ENCODE data around the gene CHL1.

CHL1 gene

DNA sequence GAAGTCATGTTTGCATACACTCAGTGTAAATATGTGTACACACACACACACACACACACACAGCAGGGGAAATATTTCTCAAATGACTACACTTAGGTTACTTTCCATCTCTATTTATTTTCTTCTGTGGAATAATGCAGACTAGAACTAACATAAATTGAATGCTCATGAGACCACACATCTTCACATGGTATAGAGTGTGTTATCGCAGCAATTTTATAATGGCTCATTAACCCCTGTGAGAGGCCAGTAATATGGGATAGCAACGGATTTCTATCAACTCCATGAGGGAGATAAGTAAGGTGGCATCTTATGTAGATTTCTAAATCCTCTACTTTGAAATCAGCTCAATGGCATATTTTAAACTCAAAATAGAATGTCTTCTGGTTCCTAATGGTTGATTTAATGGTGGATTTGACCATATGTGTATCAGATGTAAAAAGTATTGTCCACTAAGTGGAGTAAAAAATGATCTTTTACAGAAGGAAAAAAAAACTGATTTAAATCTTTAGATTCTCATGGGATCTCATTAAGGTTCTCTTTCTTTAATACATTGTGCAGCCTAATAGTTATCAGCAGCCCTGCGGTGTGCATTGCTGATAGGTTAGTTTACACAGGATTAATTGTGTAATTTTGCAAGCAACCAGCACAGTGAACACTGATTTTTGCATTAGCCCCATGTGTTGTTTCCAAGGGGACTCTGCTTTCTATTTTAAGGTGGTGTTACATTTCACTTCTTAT lies 32.0 kb downstream of the CHL1 start:
- DNase-seq (ENCODE audit: low read depth), result no peak

DNA sequence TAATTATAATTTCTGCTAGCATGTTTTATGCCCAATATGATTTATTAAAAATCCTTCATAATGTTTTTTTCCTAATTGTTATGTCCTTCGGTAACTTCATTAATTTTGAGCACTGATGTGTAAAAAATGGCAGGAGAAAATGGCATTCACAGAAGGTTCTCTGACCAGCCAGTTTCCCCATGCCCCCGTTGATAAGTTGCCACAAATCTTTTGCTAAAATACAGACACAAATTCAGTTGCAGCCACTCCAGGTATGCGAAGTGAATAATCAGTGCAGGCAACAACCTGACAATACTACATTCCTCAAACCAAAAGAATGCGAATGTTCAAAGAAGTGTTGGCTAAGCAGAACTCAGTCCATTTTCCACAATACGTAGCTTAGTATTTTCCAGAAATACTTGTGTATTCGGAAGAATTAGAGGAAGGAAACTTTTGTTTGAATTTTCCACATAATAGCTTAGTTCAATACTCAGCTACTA lies 32.7 kb downstream of the CHL1 start:
- no peak for DNase-seq (ENCODE audit: low read depth)

DNA sequence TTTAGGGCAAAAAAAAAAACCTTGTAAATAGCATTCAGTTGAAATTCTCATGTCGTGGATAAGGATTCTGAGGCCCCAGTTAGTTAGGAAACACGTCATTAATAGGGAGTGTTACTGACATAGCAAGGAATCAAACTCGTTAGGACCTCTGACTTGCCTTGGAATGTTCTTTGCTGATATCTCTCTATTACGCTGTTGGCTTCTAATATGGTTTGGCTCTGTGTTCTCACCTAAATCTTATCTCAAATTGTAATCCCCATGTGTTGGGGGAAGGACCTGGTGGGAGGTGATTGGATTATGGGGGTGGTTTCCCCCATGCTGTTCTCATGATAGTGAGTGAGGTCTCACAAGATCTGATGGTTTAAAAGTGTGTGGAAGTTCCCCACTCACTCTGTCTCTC lies 40.3 kb downstream of the CHL1 start:
- no peak for DNase-seq (ENCODE audit: low read depth)

DNA sequence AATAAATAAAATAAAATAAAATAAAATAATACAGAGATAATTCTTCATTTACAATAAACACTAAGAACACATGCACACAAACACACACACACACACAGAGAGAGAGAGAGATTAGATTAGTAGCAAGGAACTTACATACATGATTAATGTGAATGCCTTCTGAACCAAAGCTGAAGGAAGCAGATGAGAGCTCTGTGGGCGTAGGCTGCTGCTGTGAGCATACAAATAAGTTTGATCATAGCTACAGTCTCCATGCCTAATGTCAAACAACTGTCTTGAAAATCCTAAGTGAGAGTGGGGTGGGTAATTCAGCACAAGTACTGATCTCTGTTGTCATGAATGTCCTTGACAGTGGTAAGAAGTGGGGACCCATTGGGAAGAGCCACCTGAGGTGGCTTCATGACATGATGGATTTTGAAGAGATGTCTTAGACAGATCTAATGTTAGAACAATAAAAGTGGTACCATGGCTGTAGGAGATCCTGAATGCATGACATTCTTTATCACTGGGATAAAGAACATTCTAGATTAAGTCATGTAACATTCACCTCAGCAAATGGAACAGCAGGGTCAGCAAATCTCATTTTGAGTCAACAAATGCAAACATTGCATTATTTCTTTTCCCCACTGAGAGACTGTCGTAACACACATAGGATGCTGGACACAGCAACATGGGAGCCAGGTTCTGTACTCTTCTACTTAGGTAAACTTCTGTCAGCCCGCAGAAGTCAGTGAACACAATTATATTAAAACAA lies 46.2 kb downstream of the CHL1 start:
- no peak for DNase-seq (ENCODE audit: low read depth)

DNA sequence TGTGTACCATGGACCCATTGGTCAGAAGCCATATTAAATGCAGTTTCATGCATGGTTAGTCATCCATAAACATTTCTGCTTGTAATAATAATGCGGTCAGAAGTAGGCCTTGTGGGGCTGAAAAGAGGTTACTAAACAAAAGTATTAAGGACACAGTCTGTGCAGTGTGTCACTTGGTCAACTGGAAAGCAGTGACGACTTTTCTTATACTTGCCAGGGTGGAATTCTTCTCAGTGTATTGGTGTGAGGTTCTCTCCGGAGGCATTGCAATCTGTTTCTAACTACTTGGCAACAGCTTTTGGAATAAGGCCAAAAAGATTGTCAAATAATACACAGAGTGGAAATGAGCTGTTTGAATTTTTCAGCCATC lies 46.8 kb downstream of the CHL1 start:
- no peak for DNase-seq (ENCODE audit: low read depth)

DNA sequence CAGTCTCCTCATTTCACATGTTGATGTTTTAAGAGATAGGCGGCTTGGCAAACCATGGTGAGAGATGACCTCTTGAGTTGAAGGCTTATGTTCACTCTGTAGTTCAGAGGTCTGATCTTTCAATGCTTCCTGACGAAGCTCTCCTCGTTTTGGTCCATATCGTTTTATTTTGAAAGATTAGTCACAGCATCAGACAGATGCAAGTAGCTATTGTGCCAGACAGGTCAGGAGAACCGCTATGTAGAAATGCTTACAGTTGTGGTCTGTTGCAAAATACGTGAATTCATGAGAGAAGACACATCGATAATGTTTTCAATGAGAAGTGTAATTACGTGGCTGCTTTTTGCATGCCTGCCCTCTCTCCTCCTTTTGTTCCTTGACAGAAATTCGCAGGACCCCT lies 47.5 kb downstream of the CHL1 start:
- no peak for DNase-seq (ENCODE audit: low read depth)

DNA sequence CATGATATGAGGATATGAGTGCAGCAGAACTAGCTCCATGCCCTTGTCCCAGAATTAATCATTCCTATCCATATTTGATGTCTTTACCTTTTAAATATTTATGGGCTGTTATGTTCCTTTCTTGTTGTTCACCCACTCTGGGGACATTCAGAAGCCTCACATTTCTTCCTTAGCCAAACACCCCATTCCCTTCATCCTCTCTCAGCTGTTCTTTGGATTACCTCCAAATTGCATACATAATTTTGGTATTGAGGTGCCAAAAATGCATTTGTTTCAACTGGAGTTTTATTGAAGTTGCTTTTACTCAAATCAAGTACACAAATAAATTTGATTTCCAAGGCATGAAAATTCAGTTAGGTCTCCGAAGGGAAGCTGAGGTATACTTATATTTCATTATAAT lies 51.4 kb downstream of the CHL1 start:
- no peak for DNase-seq (ENCODE audit: low read depth)

DNA sequence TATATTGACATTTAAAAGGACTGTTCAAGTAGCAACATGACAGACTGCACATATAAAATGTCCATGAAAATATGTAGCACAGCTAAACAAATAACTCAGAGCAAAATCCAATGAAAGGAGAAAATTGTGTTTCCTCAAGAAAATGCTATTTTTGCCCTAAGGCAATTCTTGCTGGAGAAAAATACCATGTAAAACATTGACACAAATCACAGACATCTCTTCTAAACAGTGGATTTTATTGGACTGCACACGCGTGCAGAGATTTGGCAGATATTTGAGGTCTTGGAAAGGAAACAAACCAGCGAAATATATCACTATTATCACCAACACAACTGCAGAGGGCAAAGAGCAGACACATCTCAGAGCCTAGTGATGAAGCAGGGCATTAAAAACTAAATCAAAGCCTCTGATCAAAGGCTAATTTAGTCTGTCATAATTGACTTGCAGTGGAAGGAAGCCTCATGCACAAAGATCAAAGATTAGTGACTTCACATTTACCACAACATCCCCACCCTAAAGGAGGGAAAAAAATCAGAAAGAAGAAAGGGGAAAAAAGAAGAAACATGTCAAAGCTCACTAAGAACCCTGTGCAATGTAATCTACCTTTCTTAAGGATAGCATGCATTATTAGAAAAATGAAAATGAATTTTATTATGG lies 52.4 kb downstream of the CHL1 start:
- DNase-seq (ENCODE audit: low read depth), result no peak

DNA sequence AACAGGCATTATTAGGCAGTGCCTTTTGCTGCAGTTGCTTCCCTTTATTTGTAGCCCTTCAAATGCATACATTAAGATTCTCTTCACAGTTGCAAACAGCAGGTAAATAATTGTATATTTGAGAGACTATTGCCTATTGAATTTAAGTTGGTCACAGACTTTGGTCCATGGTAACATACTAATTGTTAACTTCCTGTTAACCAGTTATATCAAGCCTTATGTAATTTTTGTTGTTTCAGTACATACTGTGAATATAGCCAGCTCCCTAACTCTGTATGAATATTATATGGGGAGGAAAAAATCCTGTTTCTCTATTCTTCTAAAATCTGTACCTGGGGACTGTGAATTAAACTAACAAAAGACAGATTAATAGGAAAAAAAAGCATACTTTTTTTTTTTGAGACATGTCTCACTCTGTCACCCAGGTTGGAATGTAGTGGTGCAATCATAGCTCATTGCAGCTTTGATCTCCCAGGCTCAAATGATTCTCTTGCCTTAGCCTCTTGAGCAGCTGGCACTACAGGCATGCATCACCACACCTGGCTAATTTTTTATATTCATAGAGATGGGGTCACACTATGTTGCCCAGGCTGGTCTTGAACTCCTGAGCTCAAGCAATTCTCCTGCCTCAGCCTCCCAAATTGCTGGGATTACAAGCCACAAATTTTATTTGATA lies 53.2 kb downstream of the CHL1 start:
- DNase-seq (ENCODE audit: low read depth), result no peak

DNA sequence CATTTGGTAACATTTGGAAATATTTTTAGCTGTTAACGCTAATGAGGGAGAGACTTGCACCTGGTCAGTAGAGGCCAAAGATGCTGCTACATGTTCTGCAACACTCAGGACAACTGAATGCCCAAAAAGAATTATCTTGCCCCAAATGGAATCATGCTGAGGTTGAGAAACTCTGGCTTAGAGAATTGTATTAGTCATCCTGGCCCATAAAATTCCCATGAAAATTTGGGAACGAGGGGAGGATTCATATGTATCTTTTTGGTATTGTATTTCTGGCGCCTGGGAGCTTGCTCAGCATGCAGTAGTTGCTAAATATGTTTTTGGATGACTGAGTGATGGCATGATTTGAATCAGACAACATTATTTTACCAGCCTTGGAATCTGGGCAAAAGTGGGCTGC lies 59.9 kb downstream of the CHL1 start:
- no peak for DNase-seq (ENCODE audit: low read depth)

DNA sequence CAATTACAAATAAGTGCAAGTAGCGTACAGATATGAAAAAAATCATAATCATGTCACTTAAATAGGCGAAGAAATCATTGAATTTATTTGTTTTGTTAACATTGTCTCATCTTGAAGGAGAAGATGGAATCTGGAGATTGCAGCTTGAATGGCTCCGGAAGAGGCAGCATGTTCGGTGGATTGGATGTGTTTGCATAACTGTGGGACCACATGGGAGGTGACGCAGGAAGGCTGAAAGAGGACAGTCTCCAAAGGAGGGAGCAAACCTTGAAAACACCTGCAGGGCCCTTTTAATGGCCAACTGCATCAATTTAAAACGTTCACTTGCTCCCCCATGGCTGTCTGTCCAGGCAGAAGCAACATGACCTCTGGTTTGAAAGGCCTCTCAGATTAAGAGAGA lies 61.3 kb downstream of the CHL1 start:
- no peak for DNase-seq (ENCODE audit: low read depth)

DNA sequence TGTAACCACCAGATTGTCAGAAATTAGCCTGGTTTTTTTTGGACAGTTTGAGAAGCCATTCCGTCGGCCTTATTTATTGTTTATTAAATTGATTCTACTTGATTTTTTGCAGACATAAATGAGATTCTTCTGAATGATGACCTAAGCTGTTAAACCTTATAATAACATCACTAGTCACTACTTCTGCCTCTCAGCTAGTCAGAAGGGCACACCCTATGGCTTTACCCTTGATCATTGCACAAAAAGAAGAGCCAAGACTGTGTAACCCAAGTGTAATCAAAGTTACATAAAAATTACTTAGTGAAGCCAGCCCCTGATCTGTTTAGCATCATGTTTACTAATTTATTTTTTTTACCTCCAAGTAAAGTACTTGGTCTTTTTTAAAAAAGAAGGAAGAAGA lies 64.3 kb downstream of the CHL1 start:
- no peak for DNase-seq (ENCODE audit: low read depth)

DNA sequence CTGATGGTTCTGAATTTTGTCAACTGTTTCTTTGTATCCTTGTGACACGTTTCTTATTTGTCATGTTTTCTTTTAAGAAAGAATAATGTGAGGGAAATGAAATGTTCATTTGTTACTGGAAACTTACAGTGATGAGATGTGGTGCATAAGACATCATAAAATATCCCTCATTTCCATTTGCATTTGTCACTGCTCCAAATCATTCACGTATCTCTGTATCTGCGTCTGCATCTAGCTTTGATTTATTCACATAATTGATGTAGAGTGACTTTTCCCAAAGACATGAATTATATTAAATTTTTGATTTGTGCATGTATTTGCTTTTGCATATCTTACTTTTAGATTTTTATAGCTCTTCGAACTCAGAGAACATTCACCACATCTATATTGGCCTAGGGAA lies 66.8 kb downstream of the CHL1 start:
- DNase-seq (ENCODE audit: low read depth), result no peak

DNA sequence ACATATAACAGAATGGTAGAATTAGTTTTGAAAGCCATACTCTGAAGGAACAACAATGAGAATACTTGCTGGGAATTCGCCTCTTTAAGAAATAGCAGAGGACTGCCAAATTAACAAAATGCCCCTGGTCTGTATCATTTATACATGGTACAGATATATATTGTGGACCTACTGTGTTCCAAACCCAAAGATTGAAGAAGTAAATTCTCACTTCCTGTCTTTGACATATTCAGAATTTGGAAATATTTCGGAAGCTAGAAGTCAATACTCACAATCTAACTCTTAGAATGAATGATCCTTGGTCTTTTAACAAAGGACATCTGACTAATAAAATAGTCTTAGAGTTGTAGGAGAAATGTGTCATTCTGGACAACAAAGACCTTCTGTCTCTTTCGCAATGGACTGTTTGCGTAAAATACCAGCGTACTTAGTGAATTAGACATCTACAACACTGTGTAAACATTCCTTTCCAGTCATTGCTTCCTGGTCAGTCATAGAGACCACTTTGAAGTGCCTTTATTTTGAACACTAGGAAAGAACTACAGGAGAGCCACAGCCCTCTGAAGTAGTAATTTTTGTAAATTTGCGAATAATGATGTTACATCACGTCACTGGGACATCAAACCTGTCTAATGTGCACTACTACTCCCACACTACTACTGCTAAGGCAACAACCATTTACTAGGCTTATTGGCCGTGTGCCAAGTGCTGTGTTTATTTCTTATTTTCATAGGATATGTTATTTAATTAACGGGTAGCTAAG lies 68.0 kb downstream of the CHL1 start:
- no peak for DNase-seq (ENCODE audit: low read depth)

DNA sequence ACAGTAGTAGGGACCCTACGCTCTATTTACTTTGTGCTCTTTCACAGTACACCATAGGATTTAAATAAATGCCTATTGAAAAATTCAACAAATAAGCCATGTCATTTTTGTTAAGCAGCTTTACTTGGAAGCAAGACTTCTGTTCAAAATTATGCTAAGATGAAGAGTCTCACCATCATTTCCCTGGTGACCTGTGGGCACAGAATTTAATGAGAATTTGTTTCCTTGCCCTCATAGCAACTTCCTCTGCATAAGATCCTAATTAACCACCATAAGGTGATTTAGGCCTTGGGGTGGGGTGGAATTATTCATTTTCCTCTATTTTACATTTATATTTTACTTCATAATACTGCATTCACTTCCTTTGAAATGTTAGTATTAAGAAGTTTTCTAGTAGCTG lies 70.5 kb downstream of the CHL1 start:
- DNase-seq (ENCODE audit: low read depth), result no peak

DNA sequence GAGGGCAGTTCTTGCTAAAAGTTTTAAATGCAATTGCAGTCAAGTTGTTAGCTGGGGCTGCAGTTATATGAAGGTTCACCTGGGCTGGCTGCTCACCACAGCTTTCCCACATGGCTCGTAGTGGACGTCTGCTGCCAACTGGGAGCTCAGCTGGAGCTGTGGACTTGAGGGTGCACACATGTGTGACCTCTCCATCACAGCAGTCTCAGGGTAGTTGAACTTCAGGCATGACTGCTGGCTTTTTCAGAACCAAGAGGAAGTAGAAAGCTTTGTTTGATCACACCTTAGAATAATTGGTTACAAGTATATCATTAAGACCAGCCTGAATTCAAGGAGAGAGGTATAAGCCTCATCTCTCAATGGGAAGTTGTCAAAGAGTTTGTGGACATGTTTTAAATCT lies 74.1 kb downstream of the CHL1 start:
- no peak for DNase-seq (ENCODE audit: low read depth)

DNA sequence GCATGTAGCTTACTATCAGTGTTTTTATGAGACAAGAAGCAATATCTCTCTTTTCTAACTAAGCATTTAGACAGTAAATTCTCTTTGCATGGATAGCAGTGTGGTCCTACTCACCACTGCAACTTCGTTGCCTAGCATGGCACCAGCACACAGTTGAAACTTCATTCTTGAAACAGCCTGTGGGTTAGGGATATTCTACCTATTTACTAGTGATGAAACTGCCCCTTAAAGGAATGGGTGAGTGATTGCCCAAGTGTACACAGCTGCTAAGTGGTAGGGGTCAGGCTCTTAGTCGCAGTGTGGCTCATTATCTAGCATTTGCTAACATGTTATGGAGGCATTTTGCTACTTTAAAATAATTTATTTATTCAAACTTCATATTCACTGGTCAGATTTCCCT lies 78.4 kb downstream of the CHL1 start:
- DNase-seq (ENCODE audit: low read depth), result no peak

DNA sequence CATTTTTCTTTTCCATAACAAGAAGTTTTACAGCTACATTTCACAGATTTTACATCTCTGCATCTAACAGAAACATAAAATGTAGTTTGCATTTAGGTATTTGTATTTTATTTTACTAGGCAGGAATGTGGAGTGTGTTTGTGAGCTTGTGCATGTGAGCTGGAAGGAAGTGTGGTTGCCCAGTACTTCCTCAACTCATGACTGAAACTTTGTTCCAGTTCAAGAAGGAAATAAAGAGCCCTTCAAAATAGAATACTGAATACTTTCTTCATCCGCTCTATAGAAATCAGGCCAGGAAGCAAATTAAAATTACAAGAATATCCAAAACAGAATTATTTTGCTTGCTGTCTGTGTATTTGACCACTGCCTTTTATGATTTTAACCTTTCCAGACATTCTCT lies 81.3 kb downstream of the CHL1 start:
- DNase-seq (ENCODE audit: low read depth), result no peak

DNA sequence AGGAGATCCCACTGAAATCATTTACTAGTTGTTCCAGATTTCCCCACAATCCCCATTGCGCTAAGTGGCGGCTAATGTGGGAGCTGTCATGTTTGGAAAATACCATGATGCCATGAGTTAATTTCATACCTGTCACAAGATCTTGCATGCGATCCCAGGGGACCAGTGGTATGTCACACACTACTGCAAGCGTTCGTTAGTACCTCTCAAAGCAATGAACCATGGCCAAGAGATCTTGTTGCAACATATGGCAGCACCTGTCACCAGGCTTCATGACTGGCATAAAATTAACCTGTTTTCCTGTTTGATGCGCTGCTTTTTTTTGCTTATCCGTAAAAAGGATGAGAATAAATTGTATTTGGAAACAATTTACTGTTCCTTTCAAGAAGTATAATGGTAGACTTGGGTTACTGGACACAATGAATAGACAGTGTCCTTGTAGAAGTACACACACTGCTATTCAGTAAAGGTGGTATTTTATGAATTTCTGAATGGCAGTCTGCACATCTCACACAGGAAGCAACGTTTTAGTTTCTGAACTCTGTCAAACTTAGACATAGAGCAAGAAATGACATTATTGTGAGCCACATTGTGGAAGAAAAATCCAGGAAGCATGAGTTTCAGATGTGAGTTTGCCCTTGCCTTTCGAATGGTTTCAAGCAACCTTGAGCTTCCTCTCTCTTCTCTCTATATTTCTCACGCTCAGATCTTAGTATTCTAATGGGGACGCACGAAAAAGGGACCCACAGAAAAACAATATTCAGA lies 81.9 kb downstream of the CHL1 start:
- DNase-seq (ENCODE audit: low read depth), result no peak

DNA sequence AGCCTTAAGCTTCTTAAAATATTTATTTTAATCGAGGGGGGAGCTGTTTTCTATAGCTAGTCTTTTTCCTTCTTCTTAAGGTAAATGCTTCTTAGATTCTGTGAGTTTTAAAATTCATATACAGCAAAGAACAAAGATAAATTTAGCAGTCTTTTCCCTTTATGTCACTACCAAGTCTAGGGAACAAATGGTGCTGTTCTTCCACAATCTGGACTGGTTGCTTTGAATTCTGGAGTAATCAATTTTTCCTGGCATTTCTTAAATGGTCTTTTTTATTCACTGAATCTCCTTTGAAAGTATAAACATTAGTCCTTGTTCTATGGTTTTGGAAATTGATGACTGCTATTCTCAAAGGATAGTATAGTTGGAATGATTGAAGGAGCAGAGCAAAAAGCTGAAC lies 82.8 kb downstream of the CHL1 start:
- DNase-seq (ENCODE audit: low read depth), result no peak

DNA sequence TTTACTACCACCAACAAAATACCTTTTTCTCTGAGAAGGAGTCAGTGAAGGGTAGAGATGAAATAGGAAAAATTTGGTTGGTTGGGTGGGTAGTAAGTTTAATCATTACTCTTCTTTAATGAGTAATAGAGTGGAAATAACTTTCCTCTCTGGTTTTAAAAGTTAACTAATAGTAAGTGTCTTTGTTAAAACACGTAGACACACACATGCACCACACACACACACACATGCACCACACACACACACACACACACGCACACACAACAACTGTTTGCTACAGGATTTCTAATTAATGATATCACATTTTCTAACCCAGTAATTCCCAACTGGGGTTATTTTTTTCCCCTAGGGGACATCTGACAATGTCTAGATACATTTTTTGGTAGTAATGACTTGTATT lies 84.1 kb downstream of the CHL1 start:
- no peak for DNase-seq (ENCODE audit: low read depth)
